T-cell (primary cell): Measurements from ENCODE around the gene GNB3. TPM values are rescaled to one million over a fixed set of nuclear protein-coding genes. Genes with fewer than 3 reads are reported as not detected.

Experiments
- ATAC-seq, 4 experiments: fragments of 200-7000 bp in 3 of 4; fragments of 150-1000 bp in 1 of 4; cut with Tn5 transposase; replicated peaks in 1 of 4; 1 replicate in 3 of 4; 2 replicates in 1 of 4; pipeline ENCODE4 v1.10.0; 2021; ENCODE audit warnings: moderate library complexity in 3 of 4, mild to moderate bottlenecking in 2 of 4, moderate number of reproducible peaks in 1 of 4
- CTCF ChIA-PET, 2 donors: fragments of 300-600 bp; sonication (Branson Sonifier 250); formaldehyde crosslinking; loops; one replicate each; lab custom pipeline; 2022; ENCODE audit warnings: antibody characterized with exemption in 2 of 2; lab: Charles Lee
- POLR2A ChIA-PET, 2 donors: fragments of 300-600 bp; sonication (Branson Sonifier 250); formaldehyde crosslinking; loops; one replicate each; lab custom pipeline; 2022; ENCODE audit warnings: antibody characterized with exemption in 2 of 2; lab: Charles Lee
- DNase-seq, 35 experiments: peaks; one replicate each; pipeline versions ENCODE4 v3.0.0 to v3.0.0-alpha.2; 2013 to 2023
- H3K27ac ChIP-seq: one replicate; pipeline ENCODE4 v1.5.1; 2013; ENCODE audit warnings: low read length
- H3K27me3 ChIP-seq, 2 experiments: replicated peaks in 1 of 2; 1 replicate in 1 of 2; 2 replicates in 1 of 2; pipeline versions ENCODE4 v1.6.1 to v1.7.0; 2013; ENCODE audit warnings: low read length in 1 of 2, mixed read lengths in 1 of 2; ENCODE audit not compliant: control insufficient read depth in 2 of 2, insufficient read depth in 2 of 2; ENCODE audit errors: extremely low read depth in 1 of 2
- H3K36me3 ChIP-seq, 2 donors: 1 replicate in 1 of 2; 2 replicates in 1 of 2; pipeline versions ENCODE4 v1.6.1 to v1.7.0; 2013; ENCODE audit warnings: low read length in 1 of 2; ENCODE audit not compliant: control insufficient read depth in 2 of 2, insufficient read depth in 1 of 2; ENCODE audit errors: extremely low read depth in 1 of 2
- H3K4me1 ChIP-seq, 2 experiments: 1 replicate in 1 of 2; 2 replicates in 1 of 2; pipeline versions ENCODE4 v1.6.1 to v1.7.0; 2013; ENCODE audit warnings: low read length in 2 of 2, mixed read lengths in 1 of 2; ENCODE audit not compliant: insufficient read depth in 2 of 2, control insufficient read depth in 1 of 2; ENCODE audit errors: extremely low read depth in 1 of 2
- H3K4me3 ChIP-seq, 2 donors: 1 replicate in 1 of 2; 2 replicates in 1 of 2; pipeline versions ENCODE4 v1.5.1 to v1.7.0; 2013; ENCODE audit warnings: mild to moderate bottlenecking in 2 of 2, low read length in 1 of 2, moderate library complexity in 1 of 2; ENCODE audit not compliant: control insufficient read depth in 1 of 2; ENCODE audit errors: extremely low read depth in 1 of 2
- H3K9me3 ChIP-seq: 2 replicates; pipeline ENCODE4 v1.7.0; 2013
- H3K27ac Mint-ChIP-seq, 2 donors: one replicate each; pipeline ENCODE4 v1.8.0; 2020 to 2021; ENCODE audit warnings: mild to moderate bottlenecking in 2 of 2, mixed read lengths in 2 of 2
- H3K27me3 Mint-ChIP-seq, 2 donors: one replicate each; pipeline ENCODE4 v1.8.0; 2021 to 2022; ENCODE audit warnings: mixed read lengths in 2 of 2
- H3K36me3 Mint-ChIP-seq: one replicate; pipeline ENCODE4 v1.8.0; 2021; ENCODE audit warnings: mixed read lengths
- H3K4me1 Mint-ChIP-seq, 3 donors: one replicate each; pipeline ENCODE4 v1.8.0; 2020 to 2022; ENCODE audit warnings: mixed read lengths in 3 of 3, mild to moderate bottlenecking in 1 of 3
- H3K4me3 Mint-ChIP-seq, 3 donors: one replicate each; pipeline ENCODE4 v1.8.0; 2020 to 2022; ENCODE audit warnings: mild to moderate bottlenecking in 3 of 3, mixed read lengths in 3 of 3, moderate library complexity in 3 of 3
- H3K9me3 Mint-ChIP-seq, 3 donors: one replicate each; pipeline ENCODE4 v1.8.0; 2020 to 2022; ENCODE audit warnings: mixed read lengths in 3 of 3
- whole genome bisulfite sequencing: methylation state at CpG from one replicate; pipeline ENCODE4 v1.1.5; 2013; ENCODE audit warnings: missing lambda C conversion rate; ENCODE audit not compliant: insufficient coverage; 5-methylcytosine and 5-hydroxymethylcytosine counted together
- total RNA-seq, 35 experiments: library from RNA in 6 of 35; stranded (reverse) in 6 of 35; fragments of 120-200 nt in 1 of 35; gene quantifications; one replicate each; pipeline versions ENCODE4 v1.2.1 to v1.2.4 and lab custom pipeline; 2013 to 2026

Gene GNB3
- total RNA-seq, 5 donors from 2014 or later (not counting 1 experiment from before 2014, with no cell fraction given) = 0.85 to 4.3 (median 3.4) TPM

DNA sequence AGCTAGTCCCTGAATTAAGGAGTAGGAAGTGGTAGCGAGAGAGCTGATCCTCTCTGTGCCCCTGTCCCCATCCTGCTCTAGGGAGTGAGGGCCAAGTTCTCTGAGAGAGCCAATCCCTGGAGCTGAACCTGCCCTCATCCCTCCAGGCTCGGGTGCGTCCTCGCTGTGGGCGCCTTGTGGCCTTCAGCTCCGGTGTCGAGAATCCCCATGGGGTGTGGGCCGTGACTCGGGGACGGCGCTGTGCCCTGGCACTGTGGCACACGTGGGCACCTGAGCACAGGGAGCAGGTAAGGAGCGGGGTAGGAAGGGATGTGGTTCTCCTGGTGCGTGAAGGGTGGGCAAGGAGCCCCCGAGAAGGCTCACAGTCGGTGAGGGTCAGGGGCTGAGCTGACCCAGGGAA, 1.9 kb upstream of the GNB3 start:
- ChIA-PET CTCF (interaction anchor here in 1 of 2 donors (1.0 kb wide), 1 partner anchor 8 kb away, joined by 5 read pairs; no protein-coding TSS in a partner anchor), POLR2A (no interaction called here)
- Mint-ChIP-seq H3K27ac (no peak overlapping the region), H3K36me3 (no peaks in the 10 kb centered on the region), H3K4me1 (peaks cover 2 to 7% (median 4%) of the 10 kb centered on the region in 3 donors), H3K4me3 (no peak overlapping the region), H3K9me3 (no peaks in the 10 kb centered on the region), H3K27me3 (no peaks in the 10 kb centered on the region)
- no peak for ATAC-seq
- Histone ChIP-seq H3K9me3 (no peaks in the 10 kb centered on the region), H3K27ac (no peak overlapping the region), H3K36me3 (no peaks in the 10 kb centered on the region), H3K27me3 (peaks cover 0 to 4% of the 10 kb centered on the region in 2 experiments), H3K4me1 (peaks cover 0 to 6% of the 10 kb centered on the region in 2 experiments), H3K4me3 (no peak overlapping the region)
- no peak for DNase-seq
- 99% methylated on average over 8 of the region's 16 CpGs for WGBS

DNA sequence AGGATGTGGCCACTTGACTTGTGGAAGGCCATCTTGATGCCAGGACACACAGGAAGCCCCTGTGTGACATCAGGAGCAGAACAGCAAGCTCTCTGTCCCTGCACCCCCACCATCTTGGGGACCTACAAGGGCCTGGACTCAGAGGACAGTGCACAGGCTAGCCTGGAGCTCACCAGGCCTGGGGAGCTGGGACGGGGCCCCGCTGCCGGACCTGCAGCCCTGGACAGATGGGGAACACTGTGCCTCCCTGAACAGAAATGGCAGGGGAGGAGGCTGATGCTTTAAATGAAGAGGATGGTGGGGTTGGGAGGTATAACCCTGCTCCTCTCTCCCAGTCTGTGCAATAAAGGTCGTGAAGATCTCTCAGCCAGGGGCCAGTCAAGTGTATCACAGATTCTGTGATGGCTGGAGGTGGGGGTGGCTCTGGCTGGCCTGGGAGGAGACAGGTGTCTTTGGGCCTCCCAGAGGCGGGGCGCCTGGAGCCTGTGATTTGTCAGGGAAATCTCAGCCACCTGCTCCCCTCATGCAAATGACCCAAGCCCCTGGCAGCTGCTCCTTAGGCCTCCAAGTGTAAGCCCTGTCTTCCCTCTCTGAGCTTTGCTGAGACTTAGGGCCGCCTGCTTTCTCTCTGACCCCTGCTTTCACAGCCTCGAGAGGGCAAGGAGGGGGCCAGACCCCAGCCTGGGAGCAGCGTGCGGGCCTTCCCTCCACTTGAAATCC, 1.1 kb upstream of the GNB3 start:
- Histone ChIP-seq H3K4me3 (no peak overlapping the region), H3K27me3 (peaks cover 0 to 4% of the 10 kb centered on the region in 2 experiments), H3K36me3 (no peaks in the 10 kb centered on the region), H3K27ac (no peak overlapping the region), H3K4me1 (peaks cover 0 to 6% of the 10 kb centered on the region in 2 experiments), H3K9me3 (no peaks in the 10 kb centered on the region)
- H3K4me3 Mint-ChIP-seq = no peak overlapping the region
- H3K9me3 Mint-ChIP-seq = no peaks in the 10 kb centered on the region
- no peak for DNase-seq
- H3K4me1 Mint-ChIP-seq = peaks cover 2 to 7% (median 4%) of the 10 kb centered on the region in 3 donors
- H3K36me3 Mint-ChIP-seq = no peaks in the 10 kb centered on the region
- no peak for ATAC-seq
- ChIA-PET CTCF (interaction anchor here in 1 of 2 donors (1.0 kb wide), 1 partner anchor 9 kb away, joined by 5 read pairs; no protein-coding TSS in a partner anchor), POLR2A (no interaction called here)
- 86% methylated on average over 6 of the region's 10 CpGs for WGBS
- H3K27ac Mint-ChIP-seq = no peak overlapping the region
- no peaks in the 10 kb centered on the region for H3K27me3 Mint-ChIP-seq

GRCh38 chr12:6840330-6840729, 395 bp upstream of the GNB3 start:
- Mint-ChIP-seq H3K27me3 (no peaks in the 10 kb centered on the region), H3K4me1 (peaks cover 2 to 7% (median 4%) of the 10 kb centered on the region in 3 donors), H3K36me3 (no peaks in the 10 kb centered on the region), H3K9me3 (no peaks in the 10 kb centered on the region), H3K4me3 (no peak overlapping the region), H3K27ac (no peak overlapping the region)
- no peak overlapping the region for H3K27ac ChIP-seq
- no CpG with 5 or more reads among the region's 1 CpG for WGBS
- no peaks in the 10 kb centered on the region for H3K36me3 ChIP-seq
- ChIA-PET POLR2A (interaction anchor here in 1 of 2 donors (0.6 kb wide), 1 partner anchor 488 kb away, joined by 3 read pairs; no protein-coding TSS in a partner anchor), CTCF (no interaction called here)
- peaks cover 0 to 6% of the 10 kb centered on the region in 2 experiments for H3K4me1 ChIP-seq
- no peaks in the 10 kb centered on the region for H3K9me3 ChIP-seq
- ATAC-seq (no peak), DNase-seq (no peak)
- H3K4me3 ChIP-seq = no peak overlapping the region
- peaks cover 0 to 4% of the 10 kb centered on the region in 2 experiments for H3K27me3 ChIP-seq

DNA sequence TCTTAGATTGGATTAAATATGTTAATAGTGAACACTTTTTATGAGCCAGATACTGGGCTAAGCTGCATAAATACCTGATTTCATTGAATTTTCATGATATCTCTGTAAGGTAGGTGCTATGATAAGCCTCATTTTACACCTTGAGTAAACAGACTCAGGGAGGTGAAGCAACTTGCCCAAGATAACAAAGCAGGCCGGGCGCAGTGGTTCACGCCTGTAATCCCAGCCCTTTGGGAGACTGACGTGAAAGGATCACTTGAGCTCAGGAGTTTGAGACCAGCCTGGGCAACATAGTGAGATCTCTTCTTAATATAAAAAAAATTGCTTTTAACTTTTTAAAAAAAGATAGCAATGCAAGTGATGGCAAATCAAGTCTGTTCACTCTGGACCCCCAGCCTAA, 1.4 kb downstream of the GNB3 start:
- no peaks in the 10 kb centered on the region for H3K27me3 Mint-ChIP-seq
- POLR2A ChIA-PET = no interaction called here
- CTCF ChIA-PET = interaction anchor here (0.7 to 1.0 kb wide), 2 partner anchors 89 to 239 kb away, joined by 3 read pairs; partner anchors contain the start of gene MLF2 (in 1 of the 2)
- no peak overlapping the region for H3K27ac ChIP-seq
- no peak overlapping the region for H3K27ac Mint-ChIP-seq
- H3K4me3 ChIP-seq = no peak overlapping the region
- no peak for ATAC-seq
- H3K36me3 ChIP-seq = no peaks in the 10 kb centered on the region
- DNase-seq = no peak
- H3K9me3 Mint-ChIP-seq = no peaks in the 10 kb centered on the region
- no peak overlapping the region for H3K4me3 Mint-ChIP-seq
- H3K4me1 ChIP-seq = no peaks in the 10 kb centered on the region
- H3K4me1 Mint-ChIP-seq = no peaks in the 10 kb centered on the region
- H3K9me3 ChIP-seq = no peaks in the 10 kb centered on the region
- peaks cover 0 to 4% of the 10 kb centered on the region in 2 experiments for H3K27me3 ChIP-seq
- no CpG with 5 or more reads among the region's 4 CpGs for WGBS
- H3K36me3 Mint-ChIP-seq = no peaks in the 10 kb centered on the region

GRCh38 chr12:6843118-6843902, 2.6 kb downstream of the GNB3 start:
- no peaks in the 10 kb centered on the region for H3K36me3 Mint-ChIP-seq
- Histone ChIP-seq H3K36me3 (no peaks in the 10 kb centered on the region), H3K9me3 (no peaks in the 10 kb centered on the region), H3K4me3 (no peak overlapping the region), H3K27me3 (peaks cover 0 to 4% of the 10 kb centered on the region in 2 experiments), H3K4me1 (no peaks in the 10 kb centered on the region), H3K27ac (no peak overlapping the region)
- ATAC-seq (no peak), DNase-seq (no peak)
- no peaks in the 10 kb centered on the region for H3K9me3 Mint-ChIP-seq
- no peaks in the 10 kb centered on the region for H3K4me1 Mint-ChIP-seq
- no peak overlapping the region for H3K27ac Mint-ChIP-seq
- WGBS = 90% methylated on average over 13 of the region's 16 CpGs
- ChIA-PET CTCF (interaction anchor here in 1 of 2 donors (0.6 kb wide), 1 partner anchor 1395 kb away, joined by 3 read pairs; no protein-coding TSS in a partner anchor), POLR2A (interaction anchor here in 1 of 2 donors (0.6 kb wide), 2 partner anchors 10 to 228 kb away, joined by 3 read pairs; no protein-coding TSS in a partner anchor)
- no peak overlapping the region for H3K4me3 Mint-ChIP-seq
- no peaks in the 10 kb centered on the region for H3K27me3 Mint-ChIP-seq

- Histone ChIP-seq H3K36me3 (no peaks in the 10 kb centered on the region), H3K27me3 (peaks cover 0 to 4% of the 10 kb centered on the region in 2 experiments), H3K4me1 (no peaks in the 10 kb centered on the region), H3K27ac (no peak overlapping the region), H3K4me3 (no peak overlapping the region), H3K9me3 (no peaks in the 10 kb centered on the region)
- ATAC-seq (no peak), DNase-seq (no peak)
- H3K9me3 Mint-ChIP-seq = no peaks in the 10 kb centered on the region
- H3K4me1 Mint-ChIP-seq = peaks cover 0 to 7% (median 4%) of the 10 kb centered on the region in 3 donors
- ChIA-PET POLR2A (no interaction called here), CTCF (no interaction called here)
- H3K27ac Mint-ChIP-seq = no peak overlapping the region
- WGBS = 94% methylated on average over 17 of the region's 17 CpGs
- no peak overlapping the region for H3K4me3 Mint-ChIP-seq
- no peaks in the 10 kb centered on the region for H3K36me3 Mint-ChIP-seq
- no peaks in the 10 kb centered on the region for H3K27me3 Mint-ChIP-seq
Observed at GRCh38 chr12:6845395-6845794, 4.7 kb downstream of the GNB3 start.
